ENCODE data around the gene ELOVL1.

GRCh38 chr1:43348343-43348808 is 19.4 kb downstream of the ELOVL1 start:
- no peak for TF ChIP-seq POLR2A (IDR thresholded peaks at IDR 0.05)
- no peak for TF ChIP-seq POLR2AphosphoS5 (IDR thresholded peaks at IDR 0.05)
